HepG2 (cell line): ENCODE results near the gene ESPN. TPM values are rescaled to one million over a fixed set of nuclear protein-coding genes. Genes with fewer than 3 reads are reported as not detected.

ENCODE experiments used
- ATAC-seq: fragments of 200-7000 bp; cut with Tn5 transposase; 3 replicates; pipeline ENCODE4 v1.9.1; 2020; ENCODE audit warnings: mild to moderate bottlenecking, moderate library complexity
- BruUV-seq: library from RNA; stranded (reverse); fragments of 400-500 nt; replicated peaks from 2 replicates; lab custom pipeline; 2021; lab: Mats Ljungman, UMichigan
- CTCF ChIA-PET: fragments of 300-600 bp; formaldehyde crosslinking; extraction: SDS; loops from one replicate; lab custom pipeline; 2021; ENCODE audit warnings: low total read pairs, inconsistent platforms, low intra/inter-chr PET ratio; lab: Yijun Ruan, JAX
- POLR2A ChIA-PET: fragments of 350-600 bp; sonication (Branson Sonifier 250); formaldehyde crosslinking; loops from one replicate; lab custom pipeline; 2020; ENCODE audit warnings: antibody characterized with exemption, inconsistent platforms; lab: Yijun Ruan, JAX
- DNase-seq: peaks from one replicate; pipeline ENCODE4 v3.0.0-alpha.2; 2015; ENCODE audit warnings: low spot score
- FAIRE-seq: peaks from 3 replicates; lab custom pipeline; 2011; peaks lifted over from hg19 to GRCh38; lab: Jason Lieb, UNC
- H2AFZ ChIP-seq: one replicate; pipeline ENCODE4 v1.6.1; 2011; ENCODE audit warnings: low read length, inconsistent platforms
- H3K27ac ChIP-seq: fragments of 300-600 bp; 3 replicates; pipeline ENCODE4 v1.8.0; 2011; ENCODE audit warnings: mixed run types, mild to moderate bottlenecking, mixed read lengths, low read length, inconsistent platforms; ENCODE audit not compliant: insufficient read depth; ENCODE audit errors: extremely low read length
- H3K27me3 ChIP-seq, 2 experiments: fragments of 200-600 bp in 1 of 2; 2 replicates in 1 of 2; 3 replicates in 1 of 2; pipeline versions ENCODE4 v1.6.0 to v1.8.0; 2011; ENCODE audit warnings: low read length in 2 of 2, mild to moderate bottlenecking in 2 of 2, moderate library complexity in 2 of 2, inconsistent platforms in 1 of 2; ENCODE audit not compliant: insufficient read depth in 2 of 2, control insufficient read depth in 1 of 2
- H3K36me3 ChIP-seq, 2 experiments: fragments of 200-600 bp in 1 of 2; replicated peaks in 1 of 2; 2 replicates in 1 of 2; 3 replicates in 1 of 2; pipeline versions ENCODE4 v1.5.1 to v1.8.0; 2011; ENCODE audit warnings: low read length in 2 of 2, inconsistent platforms in 1 of 2; ENCODE audit not compliant: insufficient read depth in 2 of 2, control insufficient read depth in 1 of 2
- H3K4me1 ChIP-seq: 2 replicates; pipeline ENCODE4 v1.5.1; 2012; ENCODE audit warnings: low read length, inconsistent platforms; ENCODE audit not compliant: insufficient read depth
- H3K4me2 ChIP-seq: 2 replicates; pipeline ENCODE4 v1.6.0; 2011; ENCODE audit warnings: low read depth, low read length, inconsistent platforms
- H3K4me3 ChIP-seq, 3 experiments: fragments of 200-600 bp in 1 of 3; sonication (generic), shearing (Covaris generic) in 1 of 3; replicated peaks in 1 of 3; 2 replicates each; pipeline ENCODE4 v1.5.1; 2011 to 2016; ENCODE audit warnings: low read length in 3 of 3, inconsistent platforms in 2 of 3, low read depth in 2 of 3, mild to moderate bottlenecking in 2 of 3, control low read depth in 1 of 3, mixed read lengths in 1 of 3; ENCODE audit not compliant: insufficient read depth in 1 of 3
- H3K79me2 ChIP-seq: one replicate; pipeline ENCODE4 v1.6.1; 2011; ENCODE audit warnings: low read length, inconsistent platforms; ENCODE audit not compliant: insufficient read depth
- H3K9ac ChIP-seq: 2 replicates; pipeline ENCODE4 v1.6.0; 2011; ENCODE audit warnings: mild to moderate bottlenecking, low read depth, low read length, inconsistent platforms; ENCODE audit not compliant: insufficient read depth
- H3K9me3 ChIP-seq: 2 replicates; pipeline ENCODE4 v1.5.1; 2012; ENCODE audit warnings: mild to moderate bottlenecking, low read length
- H4K20me1 ChIP-seq: 2 replicates; pipeline ENCODE4 v1.6.0; 2011; ENCODE audit warnings: inconsistent platforms, mild to moderate bottlenecking, low read length, moderate library complexity; ENCODE audit not compliant: insufficient read depth
- ARID4A ChIP-seq: sonication (generic); formaldehyde crosslinking; IDR thresholded peaks from 2 replicates; pipeline ENCODE4 v1.5.0; 2020; ENCODE audit warnings: mild to moderate bottlenecking, missing genetic modification reagents, borderline replicate concordance
- ATAD3A ChIP-seq: sonication (generic); formaldehyde crosslinking; IDR thresholded peaks from 2 replicates; pipeline ENCODE4 v1.4.0; 2020; ENCODE audit warnings: missing genetic modification reagents
- ZMAT5 ChIP-seq: sonication (generic); formaldehyde crosslinking; IDR thresholded peaks from 2 replicates; pipeline ENCODE4 v1.5.0; 2020; ENCODE audit warnings: mild to moderate bottlenecking, low read depth, missing genetic modification reagents, borderline replicate concordance
- ZNF317 ChIP-seq: sonication (generic); formaldehyde crosslinking; IDR thresholded peaks from 2 replicates; pipeline ENCODE4 v1.5.0; 2020; ENCODE audit warnings: mild to moderate bottlenecking, missing genetic modification reagents
- ZNF577 ChIP-seq: sonication (generic); formaldehyde crosslinking; IDR thresholded peaks from 2 replicates; pipeline ENCODE4 v1.4.0; 2020; ENCODE audit warnings: mild to moderate bottlenecking, low read depth, missing genetic modification reagents, borderline replicate concordance
- ZNF879 ChIP-seq: sonication (generic); formaldehyde crosslinking; IDR thresholded peaks from 2 replicates; pipeline ENCODE4 v1.8.1; 2023; ENCODE audit warnings: missing genetic modification reagents
- WGBS: methylation state at CpG from one replicate; pipeline ENCODE4 v1.1.6; 2017; ENCODE audit warnings: low lambda C conversion rate; 5-methylcytosine and 5-hydroxymethylcytosine counted together
- in situ Hi-C: cut with HindIII; loops from 2 replicates; pipeline ENCODE4 v1.10.0; 2017; ENCODE audit warnings: low pct_unique_long_range_greater_than_20kb; ENCODE audit not compliant: extremely low pct_ligation_motif_present
- intact Hi-C: fragments of 100-400 bp; cut with micrococcal nuclease; formaldehyde crosslinking; loops from one replicate; pipeline ENCODE4 v1.10.0; 2022; ENCODE audit not compliant: unreplicated experiment
- polyA plus RNA-seq, 8 experiments: library from polyadenylated mRNA; depleted of rRNA in 3 of 8; stranded (reverse) in 7 of 8; unstranded in 1 of 8; fragments of >200 nt; fragmentation: Illumina TruSeq in 4 of 8; extraction: Trizol in 4 of 8; gene quantifications; 2 replicates each; pipeline versions ENCODE4 v1.2.1 to v1.2.3, GENCODE V29; 2011 to 2016; ENCODE audit warnings: low read depth in 4 of 8, missing spikeins in 1 of 8, mixed read lengths in 1 of 8; ENCODE audit not compliant: insufficient read depth in 1 of 8
- total RNA-seq, 5 experiments: library from RNA; depleted of rRNA; stranded (reverse); fragments of >200 nt; fragmentation: Illumina TruSeq; extraction: Trizol; gene quantifications; 2 replicates each; pipeline ENCODE4 v1.2.3, GENCODE V29; 2016; ENCODE audit warnings: low read depth in 1 of 5
- TF ChIP-seq, protein P1 (sequence below): sonication (generic); formaldehyde crosslinking; IDR thresholded peaks from 2 replicates; pipeline ENCODE4 v1.4.0; 2020; ENCODE audit warnings: mild to moderate bottlenecking, missing genetic modification reagents
- TF ChIP-seq, protein P2 (sequence below): sonication (generic); formaldehyde crosslinking; IDR thresholded peaks from 2 replicates; pipeline ENCODE4 v1.5.0; 2020; ENCODE audit warnings: mild to moderate bottlenecking, missing genetic modification reagents
- TF ChIP-seq, protein P3 (sequence below): sonication (generic); formaldehyde crosslinking; IDR thresholded peaks from 2 replicates; pipeline ENCODE4 v1.5.1; 2020; ENCODE audit warnings: missing genetic modification reagents, mild to moderate bottlenecking, borderline replicate concordance

Gene ESPN
- total and polyA plus RNA-seq, 2 of the 13 experiments (the other 11 are each of a cell fraction or from before 2014, with no cell fraction given): 48.6 to 54.2 TPM

- FAIRE-seq: no peak
- intact Hi-C loops: no loop called here
- TF ChIP-seq ZMAT5 (CRISPR knock-in tag): no peak
- no peak for TF ChIP-seq ATAD3A (CRISPR knock-in tag)
- no peak for TF ChIP-seq ZNF577
- TF ChIP-seq ARID4A (CRISPR knock-in tag): peak; percentile 44; the same call in 1 of the 2 replicates
- TF ChIP-seq, protein P1, sequence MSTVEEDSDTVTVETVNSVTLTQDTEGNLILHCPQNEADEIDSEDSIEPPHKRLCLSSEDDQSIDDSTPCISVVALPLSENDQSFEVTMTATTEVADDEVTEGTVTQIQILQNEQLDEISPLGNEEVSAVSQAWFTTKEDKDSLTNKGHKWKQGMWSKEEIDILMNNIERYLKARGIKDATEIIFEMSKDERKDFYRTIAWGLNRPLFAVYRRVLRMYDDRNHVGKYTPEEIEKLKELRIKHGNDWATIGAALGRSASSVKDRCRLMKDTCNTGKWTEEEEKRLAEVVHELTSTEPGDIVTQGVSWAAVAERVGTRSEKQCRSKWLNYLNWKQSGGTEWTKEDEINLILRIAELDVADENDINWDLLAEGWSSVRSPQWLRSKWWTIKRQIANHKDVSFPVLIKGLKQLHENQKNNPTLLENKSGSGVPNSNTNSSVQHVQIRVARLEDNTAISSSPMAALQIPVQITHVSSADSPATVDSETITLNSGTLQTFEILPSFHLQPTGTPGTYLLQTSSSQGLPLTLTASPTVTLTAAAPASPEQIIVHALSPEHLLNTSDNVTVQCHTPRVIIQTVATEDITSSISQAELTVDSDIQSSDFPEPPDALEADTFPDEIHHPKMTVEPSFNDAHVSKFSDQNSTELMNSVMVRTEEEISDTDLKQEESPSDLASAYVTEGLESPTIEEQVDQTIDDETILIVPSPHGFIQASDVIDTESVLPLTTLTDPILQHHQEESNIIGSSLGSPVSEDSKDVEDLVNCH (CRISPR knock-in tag): no peak
- TF ChIP-seq ZNF317: no peak
- TF ChIP-seq ZNF879 (CRISPR knock-in tag): no peak
- TF ChIP-seq, protein P2, sequence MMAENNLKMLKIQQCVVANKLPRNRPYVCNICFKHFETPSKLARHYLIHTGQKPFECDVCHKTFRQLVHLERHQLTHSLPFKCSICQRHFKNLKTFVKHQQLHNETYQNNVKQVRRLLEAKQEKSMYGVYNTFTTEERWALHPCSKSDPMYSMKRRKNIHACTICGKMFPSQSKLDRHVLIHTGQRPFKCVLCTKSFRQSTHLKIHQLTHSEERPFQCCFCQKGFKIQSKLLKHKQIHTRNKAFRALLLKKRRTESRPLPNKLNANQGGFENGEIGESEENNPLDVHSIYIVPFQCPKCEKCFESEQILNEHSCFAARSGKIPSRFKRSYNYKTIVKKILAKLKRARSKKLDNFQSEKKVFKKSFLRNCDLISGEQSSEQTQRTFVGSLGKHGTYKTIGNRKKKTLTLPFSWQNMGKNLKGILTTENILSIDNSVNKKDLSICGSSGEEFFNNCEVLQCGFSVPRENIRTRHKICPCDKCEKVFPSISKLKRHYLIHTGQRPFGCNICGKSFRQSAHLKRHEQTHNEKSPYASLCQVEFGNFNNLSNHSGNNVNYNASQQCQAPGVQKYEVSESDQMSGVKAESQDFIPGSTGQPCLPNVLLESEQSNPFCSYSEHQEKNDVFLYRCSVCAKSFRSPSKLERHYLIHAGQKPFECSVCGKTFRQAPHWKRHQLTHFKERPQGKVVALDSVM (CRISPR knock-in tag): peak; percentile 71
- TF ChIP-seq, protein P3, sequence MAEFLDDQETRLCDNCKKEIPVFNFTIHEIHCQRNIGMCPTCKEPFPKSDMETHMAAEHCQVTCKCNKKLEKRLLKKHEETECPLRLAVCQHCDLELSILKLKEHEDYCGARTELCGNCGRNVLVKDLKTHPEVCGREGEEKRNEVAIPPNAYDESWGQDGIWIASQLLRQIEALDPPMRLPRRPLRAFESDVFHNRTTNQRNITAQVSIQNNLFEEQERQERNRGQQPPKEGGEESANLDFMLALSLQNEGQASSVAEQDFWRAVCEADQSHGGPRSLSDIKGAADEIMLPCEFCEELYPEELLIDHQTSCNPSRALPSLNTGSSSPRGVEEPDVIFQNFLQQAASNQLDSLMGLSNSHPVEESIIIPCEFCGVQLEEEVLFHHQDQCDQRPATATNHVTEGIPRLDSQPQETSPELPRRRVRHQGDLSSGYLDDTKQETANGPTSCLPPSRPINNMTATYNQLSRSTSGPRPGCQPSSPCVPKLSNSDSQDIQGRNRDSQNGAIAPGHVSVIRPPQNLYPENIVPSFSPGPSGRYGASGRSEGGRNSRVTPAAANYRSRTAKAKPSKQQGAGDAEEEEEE (CRISPR knock-in tag): no peak
Observed at GRCh38 chr1:6497215-6497866, 72.8 kb downstream of the ESPN start.

More at GRCh38 chr1:6497215-6497866, 72.8 kb downstream of the ESPN start:
- H2AFZ ChIP-seq: no peak overlapping the region
- in situ Hi-C loops: loop anchor here (25.0 kb wide), 1 partner anchor 715 kb away; no protein-coding TSS in a partner anchor
- H3K36me3 ChIP-seq: no peaks in the 10 kb centered on the region
- ATAC-seq (peak; percentile 34), DNase-seq (no peak)
- H3K9me3 ChIP-seq: no peaks in the 10 kb centered on the region
- no peaks in the 10 kb centered on the region for H3K79me2 ChIP-seq
- H3K4me2 ChIP-seq: peak overlapping the region; percentile 95
- no peak overlapping the region for H3K27ac ChIP-seq
- CTCF ChIA-PET: no interaction called here
- peaks cover 23 to 50% of the 10 kb centered on the region in 2 experiments; a peak in 4 of 5 replicates for H3K27me3 ChIP-seq
- peak overlapping the region; percentile 52 to 71 (median 66); a peak in 4 of 6 replicates for H3K4me3 ChIP-seq
- WGBS: no CpG with 5 or more reads among the region's 74 CpGs
- H4K20me1 ChIP-seq: no peaks in the 10 kb centered on the region
- H3K9ac ChIP-seq: peak overlapping the region; percentile 8; the same call in 1 of the 2 replicates
- peaks cover 44% of the 10 kb centered on the region for H3K4me1 ChIP-seq
- no TSS peak for BruUV-seq
- POLR2A ChIA-PET: no interaction called here
